ENCODE results near the gene SEMA4B.

DNA sequence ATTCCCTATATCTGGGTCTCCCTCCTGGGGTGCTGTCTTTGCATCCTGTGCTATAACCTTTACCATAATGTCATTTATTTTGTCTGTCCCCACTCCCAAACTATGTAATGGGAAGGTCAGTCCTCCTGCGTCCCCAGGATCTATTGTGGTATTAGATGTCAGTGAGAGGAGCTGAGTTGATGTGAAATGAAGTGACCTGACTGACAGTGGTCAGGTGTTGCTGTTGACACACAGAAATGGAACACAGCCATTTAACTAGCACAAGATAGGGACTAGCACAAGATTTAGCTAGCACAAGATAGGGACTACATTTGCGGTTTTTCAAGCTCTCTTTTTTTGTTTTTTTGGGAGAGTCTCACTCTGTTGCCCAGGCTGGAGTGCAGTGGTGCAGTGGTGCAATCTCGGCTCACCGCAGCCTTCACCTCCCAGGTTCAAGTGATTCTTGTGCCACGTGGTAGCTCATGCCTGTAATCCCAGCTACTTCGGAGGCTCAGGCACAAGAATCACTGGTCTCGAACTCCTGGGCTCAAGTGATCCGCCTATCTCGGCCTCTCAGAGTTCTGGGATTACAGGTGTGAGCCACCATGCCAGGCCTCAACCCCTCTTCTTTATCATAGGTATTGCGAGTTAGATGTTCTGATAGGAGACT lies 69.5 kb downstream of the SEMA4B start:
- TF ChIP-seq CTCF (conservative IDR thresholded peaks at IDR 0.05; ENCODE audit: low read depth, low read length) (no peak), EZH2 (IDR thresholded peaks at IDR 0.05; ENCODE audit: borderline replicate concordance, low read depth, low read length, poor library complexity, severe bottlenecking) (no peak)

Measured in A673 (cell line).